ENCODE measurements around the gene YPEL2. TPM values are rescaled to one million over a fixed set of nuclear protein-coding genes. Genes with fewer than 3 reads are reported as not detected.

Gene YPEL2
- total RNA-seq, 2 experiments from 2014 or later = 0.88 to 3.1 TPM

- no peak for DNase-seq (ENCODE audit: low spot score)
- H3K9me3 ChIP-seq (ENCODE audit: low read length) = no peaks in the 10 kb centered on the region
- no TSS peak for BruUV-seq (replicated peaks)
- H4K20me1 ChIP-seq (ENCODE audit: insufficient read depth, low read length) = no peaks in the 10 kb centered on the region
- no peaks in the 10 kb centered on the region for H3K36me3 ChIP-seq (ENCODE audit: insufficient read depth, low read length)
- intact Hi-C loops (cut with micrococcal nuclease; ENCODE audit: unreplicated experiment) = no loop called here
- H3K79me2 ChIP-seq (ENCODE audit: insufficient read depth, low read depth, low read length) = no peaks in the 10 kb centered on the region
- no peak overlapping the region for H3K27ac ChIP-seq (ENCODE audit: low read depth, low read length, poor library complexity, severe bottlenecking)
- H2AFZ ChIP-seq (ENCODE audit: low read length) = no peak overlapping the region
- no peak overlapping the region for H3K4me2 ChIP-seq (ENCODE audit: low read length)
- TF ChIP-seq CTCF (conservative IDR thresholded peaks at IDR 0.05; ENCODE audit: low read length) (no peak), EZH2phosphoT487 (IDR thresholded peaks at IDR 0.05; ENCODE audit: borderline replicate concordance, low read depth, low read length) (no peak)
- CTCF ChIA-PET (ENCODE audit: unreplicated experiment) = no interaction called here
- H3K4me3 ChIP-seq (ENCODE audit: low read depth, low read length, poor library complexity, severe bottlenecking) = no peak overlapping the region
- no peaks in the 10 kb centered on the region for H3K4me1 ChIP-seq (ENCODE audit: insufficient read depth, low read length, poor library complexity, severe bottlenecking)
- no peaks in the 10 kb centered on the region for H3K9me2 ChIP-seq (ENCODE audit: insufficient read depth, low read length)
- POLR2A ChIA-PET = no interaction called here
These were observed 86.0 kb downstream of the YPEL2 start for GRCh38 chr17:59417452-59417851.

- intact Hi-C loops (cut with micrococcal nuclease; ENCODE audit: unreplicated experiment) = no loop called here
- no peak overlapping the region for H3K4me2 ChIP-seq (ENCODE audit: low read length)
- POLR2A ChIA-PET = no interaction called here
- no peaks in the 10 kb centered on the region for H3K9me2 ChIP-seq (ENCODE audit: insufficient read depth, low read length)
- no peak overlapping the region for H3K27ac ChIP-seq (ENCODE audit: low read depth, low read length, poor library complexity, severe bottlenecking)
- BruUV-seq (replicated peaks) = no TSS peak
- DNase-seq (ENCODE audit: low spot score) = no peak
- H4K20me1 ChIP-seq (ENCODE audit: insufficient read depth, low read length) = no peaks in the 10 kb centered on the region
- CTCF ChIA-PET (ENCODE audit: unreplicated experiment) = no interaction called here
- no peak overlapping the region for H2AFZ ChIP-seq (ENCODE audit: low read length)
- no peak for TF ChIP-seq CTCF (conservative IDR thresholded peaks at IDR 0.05; ENCODE audit: low read length)
- no peak for TF ChIP-seq EZH2phosphoT487 (IDR thresholded peaks at IDR 0.05; ENCODE audit: borderline replicate concordance, low read depth, low read length)
- no peaks in the 10 kb centered on the region for H3K79me2 ChIP-seq (ENCODE audit: insufficient read depth, low read depth, low read length)
- H3K4me3 ChIP-seq (ENCODE audit: low read depth, low read length, poor library complexity, severe bottlenecking) = no peak overlapping the region
- no peaks in the 10 kb centered on the region for H3K9me3 ChIP-seq (ENCODE audit: low read length)
- H3K4me1 ChIP-seq (ENCODE audit: insufficient read depth, low read length, poor library complexity, severe bottlenecking) = no peaks in the 10 kb centered on the region
- H3K36me3 ChIP-seq (ENCODE audit: insufficient read depth, low read length) = no peaks in the 10 kb centered on the region
These were observed 87.3 kb downstream of the YPEL2 start for GRCh38 chr17:59418732-59419166.

- H3K27ac ChIP-seq (ENCODE audit: low read depth, low read length, poor library complexity, severe bottlenecking) = no peak overlapping the region
- no peaks in the 10 kb centered on the region for H3K4me1 ChIP-seq (ENCODE audit: insufficient read depth, low read length, poor library complexity, severe bottlenecking)
- no peak overlapping the region for H2AFZ ChIP-seq (ENCODE audit: low read length)
- H3K36me3 ChIP-seq (ENCODE audit: insufficient read depth, low read length) = no peaks in the 10 kb centered on the region
- ChIA-PET CTCF (ENCODE audit: unreplicated experiment) (no interaction called here), POLR2A (no interaction called here)
- H4K20me1 ChIP-seq (ENCODE audit: insufficient read depth, low read length) = no peaks in the 10 kb centered on the region
- no peaks in the 10 kb centered on the region for H3K9me2 ChIP-seq (ENCODE audit: insufficient read depth, low read length)
- H3K4me3 ChIP-seq (ENCODE audit: low read depth, low read length, poor library complexity, severe bottlenecking) = no peak overlapping the region
- H3K79me2 ChIP-seq (ENCODE audit: insufficient read depth, low read depth, low read length) = no peaks in the 10 kb centered on the region
- DNase-seq (ENCODE audit: low spot score) = no peak
- intact Hi-C loops (cut with micrococcal nuclease; ENCODE audit: unreplicated experiment) = no loop called here
- H3K4me2 ChIP-seq (ENCODE audit: low read length) = no peak overlapping the region
- TF ChIP-seq CTCF (conservative IDR thresholded peaks at IDR 0.05; ENCODE audit: low read length) (no peak), EZH2phosphoT487 (IDR thresholded peaks at IDR 0.05; ENCODE audit: borderline replicate concordance, low read depth, low read length) (no peak)
- no peaks in the 10 kb centered on the region for H3K9me3 ChIP-seq (ENCODE audit: low read length)
- no TSS peak for BruUV-seq (replicated peaks)
These were observed 89.4 kb downstream of the YPEL2 start for GRCh38 chr17:59420901-59421300.

Measured in OCI-LY7 (cell line).